Activated CD4-positive, alpha-beta T cell treated with anti-CD3 and anti-CD28 coated beads for 4 hours (primary cell): ENCODE data around the gene CHSY1.

Source experiments
- DNase-seq, 2 donors: peaks; one replicate each; pipeline ENCODE4 v3.0.0-alpha.2; 2020

Gene CHSY1

GRCh38 chr15:101148881-101149664 is 102.8 kb downstream of the CHSY1 start:
- no peak for DNase-seq

- no peak for DNase-seq
These were observed 103.5 kb downstream of the CHSY1 start for GRCh38 chr15:101148166-101148880.

DNA sequence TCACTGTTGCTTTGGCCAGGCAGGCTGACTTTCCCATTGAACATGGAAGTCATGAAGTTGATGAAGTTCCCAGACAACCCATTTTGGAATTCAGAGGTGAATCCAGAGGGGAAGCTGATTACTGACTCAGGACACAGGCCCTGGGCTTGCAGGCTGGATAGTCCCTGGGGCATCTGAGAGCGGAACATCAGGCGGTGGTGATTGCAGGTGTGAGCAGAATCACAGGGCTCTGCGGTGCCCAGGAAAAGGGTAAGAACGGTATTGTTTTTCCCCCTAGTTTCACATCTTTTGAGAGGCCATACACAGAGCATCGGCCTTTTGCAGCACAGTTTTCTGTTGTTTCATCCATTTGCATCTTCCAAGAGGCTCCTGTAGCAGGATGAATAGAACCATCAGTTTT is 104.7 kb downstream of the CHSY1 start:
- DNase-seq, result no peak

DNA sequence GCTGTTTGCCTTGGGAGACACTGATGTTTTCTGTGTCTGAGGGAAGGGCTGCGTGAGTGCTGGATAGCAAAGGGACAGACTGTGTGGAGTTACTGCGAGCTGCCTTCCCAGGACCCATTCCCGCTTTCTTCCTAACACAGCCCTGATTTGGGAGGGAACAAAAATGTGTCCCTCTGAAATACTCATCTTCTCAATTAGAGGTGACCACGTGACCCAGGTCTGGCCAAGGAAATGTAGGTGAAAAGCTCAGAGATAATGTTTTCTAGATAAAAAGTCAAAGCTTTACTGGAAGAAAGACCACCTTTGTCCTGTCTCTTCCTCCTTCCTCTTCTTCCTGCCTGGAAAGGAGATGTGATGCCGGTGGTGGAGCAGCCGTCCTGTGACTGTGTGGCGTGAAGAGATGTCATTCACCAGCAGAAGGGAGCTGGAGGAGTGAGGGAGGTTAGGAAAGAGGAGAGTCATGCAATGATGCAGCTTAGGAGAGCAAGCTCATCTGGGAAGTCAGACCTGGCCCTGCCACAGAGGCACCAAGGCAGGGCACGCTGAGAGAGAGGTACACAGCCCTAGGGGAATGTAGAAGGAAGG is 105.6 kb downstream of the CHSY1 start:
- no peak for DNase-seq

DNA sequence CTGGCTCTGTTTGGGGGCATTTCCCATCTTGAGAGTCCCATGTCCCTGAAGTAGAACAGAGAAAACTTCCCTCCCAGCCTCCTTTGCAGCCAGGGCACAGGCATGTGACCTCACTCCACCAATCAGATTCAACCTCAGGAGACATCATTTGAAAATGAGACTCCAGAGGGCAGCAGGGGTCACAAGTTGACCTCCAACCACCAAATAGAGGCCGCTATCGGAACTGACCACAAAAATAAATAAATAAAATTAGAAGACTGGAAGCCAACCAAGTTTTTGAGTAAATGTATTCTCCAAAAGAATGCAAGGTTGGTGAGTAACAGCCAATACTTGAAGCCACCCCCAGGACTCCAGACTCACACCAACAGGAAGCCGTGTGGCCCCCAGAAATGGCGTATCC is 106.5 kb downstream of the CHSY1 start:
- DNase-seq, result no peak

- DNase-seq, result no peak
These were observed 108.5 kb downstream of the CHSY1 start for GRCh38 chr15:101143321-101143720.

DNA sequence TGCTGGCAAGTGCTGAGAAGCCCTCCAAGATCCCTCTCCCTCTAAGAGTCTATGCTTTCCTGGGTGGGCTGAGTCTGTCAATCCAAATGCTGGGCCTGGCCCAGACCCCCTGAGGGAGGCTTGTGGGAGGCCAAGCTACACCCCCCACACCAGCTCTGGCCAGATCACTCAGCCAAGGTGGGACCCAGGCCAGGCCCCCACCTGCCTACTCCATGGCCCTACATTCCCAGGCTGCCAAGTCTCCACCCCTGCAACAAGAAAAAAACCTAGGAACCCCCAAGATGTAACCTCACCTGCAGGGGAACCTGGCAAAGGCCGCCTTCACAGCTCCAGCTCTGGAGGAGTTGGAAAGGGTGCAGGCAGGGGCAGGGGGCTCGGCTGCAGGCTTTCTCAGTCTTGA is 109.1 kb downstream of the CHSY1 start:
- DNase-seq, result no peak

GRCh38 chr15:101141926-101142527 is 109.8 kb downstream of the CHSY1 start:
- no peak for DNase-seq

- DNase-seq, result no peak
These were observed 111.2 kb downstream of the CHSY1 start for GRCh38 chr15:101140697-101141065.

- DNase-seq, result no peak
These were observed 111.7 kb downstream of the CHSY1 start for GRCh38 chr15:101139986-101140696.

DNA sequence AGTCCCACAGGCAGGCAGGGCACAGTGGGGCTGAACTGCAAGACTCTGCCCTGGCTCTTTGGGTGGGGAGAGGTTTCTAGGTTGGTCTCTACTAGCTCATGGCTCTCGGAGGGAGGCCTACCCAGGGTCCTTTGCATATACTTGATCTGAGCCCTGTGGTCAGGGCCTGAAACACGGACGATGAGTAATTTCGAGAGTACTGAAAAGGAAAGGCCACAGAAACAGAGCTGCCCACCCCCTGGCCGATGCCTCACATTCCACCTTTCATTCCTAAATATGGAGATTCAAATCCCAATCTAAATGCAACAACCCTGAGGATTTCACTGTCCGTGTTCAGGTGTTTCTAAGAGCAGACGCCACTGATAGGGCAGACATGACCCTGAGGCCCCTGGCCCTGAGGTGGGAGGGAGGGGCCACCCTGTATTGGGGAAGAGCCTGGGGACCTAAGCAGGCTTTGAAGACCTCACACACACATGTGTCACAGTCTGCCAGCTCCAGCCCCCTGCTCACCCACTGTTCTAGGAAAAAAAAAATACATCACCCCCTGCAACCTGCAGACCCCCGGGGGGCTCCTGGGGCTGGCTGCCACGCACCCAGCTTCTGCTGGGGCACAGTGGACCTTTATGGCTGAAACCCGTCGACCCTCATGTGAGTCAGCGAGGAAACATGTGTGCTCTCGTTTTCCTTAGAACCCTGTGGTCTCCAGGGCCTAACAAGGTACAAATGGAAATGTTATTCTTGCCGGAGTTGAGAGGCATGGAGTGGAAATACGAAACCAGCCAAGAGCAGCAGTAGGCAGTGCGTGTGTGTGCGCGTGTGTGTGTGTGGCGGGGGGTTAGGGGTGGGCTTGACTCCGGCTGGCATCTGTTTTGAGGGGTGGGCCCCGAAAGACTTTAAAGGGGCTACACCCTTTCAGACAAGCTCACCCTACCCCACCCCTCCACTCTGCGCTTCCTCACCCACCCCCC is 112.7 kb downstream of the CHSY1 start:
- no peak for DNase-seq

DNA sequence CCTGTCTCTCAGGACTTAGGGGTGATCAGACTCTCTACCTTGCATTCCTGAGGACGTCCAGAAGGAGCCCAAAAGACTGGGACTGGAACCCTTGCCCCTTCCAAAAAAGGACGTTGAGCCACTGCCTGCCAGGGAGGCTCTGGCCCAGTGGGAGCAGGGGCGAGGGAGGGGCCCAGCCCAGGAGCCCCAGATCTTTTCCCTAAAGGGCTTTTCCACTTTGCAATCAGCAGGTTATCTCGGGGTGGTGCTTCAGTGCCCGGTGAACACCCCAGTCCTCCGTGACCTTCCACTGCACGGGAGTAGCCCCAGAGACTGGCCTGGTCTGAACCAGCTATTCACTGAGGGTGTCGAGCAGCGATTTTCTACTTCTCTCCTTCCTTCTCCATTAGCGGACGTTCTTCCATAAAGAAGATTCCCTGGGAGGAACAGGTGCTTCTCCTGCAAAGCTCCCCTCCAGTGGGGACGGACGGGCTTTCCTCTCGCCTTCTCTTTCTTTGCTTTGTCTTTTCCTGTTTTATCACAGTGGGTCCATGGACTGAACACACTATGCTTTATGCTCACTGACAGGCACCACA is 113.7 kb downstream of the CHSY1 start:
- DNase-seq, result no peak

- DNase-seq, result no peak
These were observed 114.4 kb downstream of the CHSY1 start for GRCh38 chr15:101137312-101137940.

GRCh38 chr15:101136381-101137268 is 115.2 kb downstream of the CHSY1 start:
- no peak for DNase-seq

GRCh38 chr15:101135532-101136166 is 116.2 kb downstream of the CHSY1 start:
- DNase-seq, result no peak

GRCh38 chr15:101134780-101135179 is 117.1 kb downstream of the CHSY1 start:
- no peak for DNase-seq

- DNase-seq, result no peak
These were observed 118.0 kb downstream of the CHSY1 start for GRCh38 chr15:101133751-101134261.

DNA sequence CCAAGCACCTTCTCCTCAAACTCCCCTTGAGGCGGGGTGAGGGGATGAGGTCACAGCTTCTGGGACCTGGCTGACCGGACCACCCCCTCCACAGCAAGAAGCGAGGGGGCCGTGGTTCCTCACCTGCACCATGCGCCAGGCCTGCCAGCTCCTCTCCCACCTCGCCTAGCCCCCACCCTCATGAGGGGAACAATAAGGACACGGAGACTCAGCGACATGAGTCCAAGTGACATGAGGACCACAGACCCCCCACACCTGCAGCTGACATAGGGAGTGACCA is 118.7 kb downstream of the CHSY1 start:
- no peak for DNase-seq
